PFSK-1 (cell line): ENCODE measurements around the gene SLC9A4.

Experiments
- FOXP2 ChIP-seq: optimal IDR thresholded peaks from 2 replicates; pipeline ENCODE3; 2011; ENCODE audit warnings: borderline replicate concordance, control low read depth, inconsistent platforms; ENCODE audit not compliant: insufficient read depth; ENCODE audit errors: extremely low read length, extremely low read depth
- POLR2AphosphoS5 ChIP-seq: IDR thresholded peaks from 2 replicates; pipeline ENCODE4 v1.6.1; 2012; ENCODE audit warnings: low read depth, mild to moderate bottlenecking, control low read depth, low read length, moderate library complexity
- REST ChIP-seq, 2 experiments: IDR thresholded peaks; 2 replicates each; pipeline versions ENCODE4 v1.6.1 to v1.8.0; 2011 to 2012; ENCODE audit warnings: low read depth in 2 of 2, low read length in 2 of 2, control low read depth in 1 of 2, inconsistent platforms in 1 of 2, mild to moderate bottlenecking in 1 of 2, moderate library complexity in 1 of 2; ENCODE audit not compliant: insufficient read depth in 1 of 2
- SIN3A ChIP-seq: IDR thresholded peaks from 2 replicates; pipeline ENCODE4 v1.6.1; 2012; ENCODE audit warnings: mild to moderate bottlenecking, low read length, moderate library complexity, borderline replicate concordance; ENCODE audit not compliant: insufficient read depth
- TAF1 ChIP-seq: IDR thresholded peaks from 2 replicates; pipeline ENCODE4 v1.6.1; 2012; ENCODE audit warnings: low read length, control low read depth, borderline replicate concordance; ENCODE audit not compliant: insufficient read depth

The SLC9A4 gene

GRCh38 chr2:102453501-102453900 lies 19.5 kb upstream of the SLC9A4 start:
- TF ChIP-seq FOXP2 (no peak), SIN3A (no peak), TAF1 (no peak), POLR2AphosphoS5 (no peak), REST (IDR thresholded peaks at IDR 0.05; ENCODE audit: insufficient read depth in 1 of 2, low read depth in 2 of 2, low read length in 2 of 2) (no peak)

GRCh38 chr2:102455061-102455670 lies 17.9 kb upstream of the SLC9A4 start:
- TF ChIP-seq POLR2AphosphoS5, result no peak
- no peak for TF ChIP-seq FOXP2
- TF ChIP-seq TAF1, result no peak
- TF ChIP-seq REST (IDR thresholded peaks at IDR 0.05; ENCODE audit: insufficient read depth in 1 of 2, low read depth in 2 of 2, low read length in 2 of 2), result no peak
- no peak for TF ChIP-seq SIN3A

GRCh38 chr2:102460467-102460866 lies 12.6 kb upstream of the SLC9A4 start:
- TF ChIP-seq TAF1, result no peak
- no peak for TF ChIP-seq FOXP2
- TF ChIP-seq SIN3A, result no peak
- no peak for TF ChIP-seq REST (IDR thresholded peaks at IDR 0.05; ENCODE audit: insufficient read depth in 1 of 2, low read depth in 2 of 2, low read length in 2 of 2)

GRCh38 chr2:102461188-102461587 lies 11.8 kb upstream of the SLC9A4 start:
- TF ChIP-seq TAF1, result no peak
- TF ChIP-seq FOXP2, result no peak
- TF ChIP-seq REST (IDR thresholded peaks at IDR 0.05; ENCODE audit: insufficient read depth in 1 of 2, low read depth in 2 of 2, low read length in 2 of 2), result no peak
- no peak for TF ChIP-seq SIN3A
- TF ChIP-seq POLR2AphosphoS5, result no peak

- no peak for TF ChIP-seq SIN3A
- no peak for TF ChIP-seq FOXP2
- no peak for TF ChIP-seq TAF1
- TF ChIP-seq REST (IDR thresholded peaks at IDR 0.05; ENCODE audit: insufficient read depth in 1 of 2, low read depth in 2 of 2, low read length in 2 of 2), result no peak
- TF ChIP-seq POLR2AphosphoS5, result no peak
Observed at GRCh38 chr2:102463160-102463559, 9.9 kb upstream of the SLC9A4 start.
